Mucosa of gallbladder (tissue), 1 donor: ENCODE results near the gene SRD5A1. TPM values are rescaled to one million over a fixed set of nuclear protein-coding genes. Genes with fewer than 3 reads are reported as not detected.
A peak's percentile ranks its signal among the peaks of the same experiment; 100 is the strongest.
"Not testable (repeated sequence)": the region's sequence is repeated elsewhere in the genome, so short reads cannot be mapped to it uniquely, and the experiment has no call there.

ENCODE experiments used
- DNase-seq: peaks from one replicate; pipeline ENCODE4 v3.0.0-alpha.2; 2020; ENCODE audit warnings: low spot score
- total RNA-seq: library from RNA; stranded (reverse); gene quantifications from one replicate; pipeline ENCODE4 v1.2.1, GENCODE V29; 2021
- donor health status: DM: no; HTN: no; CAD: no.

The SRD5A1 gene
- total RNA-seq, 1 donor from 2014 or later: 12.8 TPM

GRCh38 chr5:6645571-6646362 is 12.5 kb downstream of the SRD5A1 start:
- DNase-seq: not testable (repeated sequence)

GRCh38 chr5:6649186-6649585 is 15.9 kb downstream of the SRD5A1 start:
- no peak for DNase-seq

GRCh38 chr5:6649681-6650080 is 16.4 kb downstream of the SRD5A1 start:
- DNase-seq: no peak

- DNase-seq: no peak
Measured at GRCh38 chr5:6652025-6652424, 18.8 kb downstream of the SRD5A1 start.

GRCh38 chr5:6655432-6655831 is 22.2 kb downstream of the SRD5A1 start:
- no peak for DNase-seq

- no peak for DNase-seq
Measured at GRCh38 chr5:6656680-6657079, 23.4 kb downstream of the SRD5A1 start.

- peak; percentile 21 for DNase-seq
Measured at GRCh38 chr5:6659941-6660684, 26.9 kb downstream of the SRD5A1 start.

- no peak for DNase-seq
Measured at GRCh38 chr5:6660688-6661087, 27.4 kb downstream of the SRD5A1 start.

- DNase-seq: no peak
Measured at GRCh38 chr5:6666762-6667161, 33.5 kb downstream of the SRD5A1 start.

GRCh38 chr5:6667648-6668047 is 34.4 kb downstream of the SRD5A1 start:
- no peak for DNase-seq

- not testable (repeated sequence) for DNase-seq
Measured at GRCh38 chr5:6668717-6669116, 35.5 kb downstream of the SRD5A1 start.

GRCh38 chr5:6673031-6673430 is 39.8 kb downstream of the SRD5A1 start:
- no peak for DNase-seq

- no peak for DNase-seq
Measured at GRCh38 chr5:6673963-6674362, 40.7 kb downstream of the SRD5A1 start.

GRCh38 chr5:6674421-6674820 is 41.2 kb downstream of the SRD5A1 start:
- DNase-seq: no peak

- DNase-seq: no peak
Measured at GRCh38 chr5:6674886-6675285, 41.6 kb downstream of the SRD5A1 start.

GRCh38 chr5:6675784-6676491 is 42.7 kb downstream of the SRD5A1 start:
- no peak for DNase-seq

- no peak for DNase-seq
Measured at GRCh38 chr5:6676702-6677101, 43.5 kb downstream of the SRD5A1 start.

- DNase-seq: no peak
Measured at GRCh38 chr5:6678385-6678784, 45.1 kb downstream of the SRD5A1 start.

- DNase-seq: no peak
Measured at GRCh38 chr5:6680922-6681321, 47.7 kb downstream of the SRD5A1 start.

GRCh38 chr5:6681682-6682081 is 48.4 kb downstream of the SRD5A1 start:
- no peak for DNase-seq

- no peak for DNase-seq
Measured at GRCh38 chr5:6682239-6682638, 49.0 kb downstream of the SRD5A1 start.

GRCh38 chr5:6683241-6683640 is 50.0 kb downstream of the SRD5A1 start:
- DNase-seq: no peak

GRCh38 chr5:6684075-6684474 is 50.8 kb downstream of the SRD5A1 start:
- no peak for DNase-seq
